NCI-H187 treated with DMSO at 0.1 percent for 48 hours (cell line): Measurements from ENCODE around the gene MTRF1.
"Not testable (repeated sequence)": the region's sequence is repeated elsewhere in the genome, so short reads cannot be mapped to it uniquely, and the experiment has no call there.

Source experiments
- DNase-seq: peaks from one replicate; lab custom pipeline; 2025; lab: John Stamatoyannopoulos, UW

Gene MTRF1

DNA sequence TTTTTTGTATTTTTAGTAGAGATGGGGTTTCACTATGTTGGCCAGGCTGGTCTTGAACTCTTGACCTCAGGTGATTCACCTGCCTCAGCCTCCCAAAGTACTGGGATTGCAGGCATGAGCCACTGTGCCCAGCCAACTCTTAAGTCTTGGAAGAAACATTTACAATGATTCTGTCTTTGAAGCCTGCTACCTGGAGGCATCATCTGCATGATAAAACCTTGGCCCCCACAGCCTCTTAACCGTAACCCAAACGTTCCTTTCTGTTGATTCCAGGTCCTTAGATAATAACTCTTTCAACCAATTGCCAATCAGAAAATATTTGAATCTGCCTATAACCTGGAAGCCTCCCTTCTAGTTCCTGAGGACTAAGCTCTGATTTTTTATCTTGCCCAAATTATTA is 15.8 kb upstream of the MTRF1 start:
- not testable (repeated sequence) for DNase-seq

- no peak for DNase-seq
Observed at GRCh38 chr13:41276824-41277223, 13.4 kb upstream of the MTRF1 start.

DNA sequence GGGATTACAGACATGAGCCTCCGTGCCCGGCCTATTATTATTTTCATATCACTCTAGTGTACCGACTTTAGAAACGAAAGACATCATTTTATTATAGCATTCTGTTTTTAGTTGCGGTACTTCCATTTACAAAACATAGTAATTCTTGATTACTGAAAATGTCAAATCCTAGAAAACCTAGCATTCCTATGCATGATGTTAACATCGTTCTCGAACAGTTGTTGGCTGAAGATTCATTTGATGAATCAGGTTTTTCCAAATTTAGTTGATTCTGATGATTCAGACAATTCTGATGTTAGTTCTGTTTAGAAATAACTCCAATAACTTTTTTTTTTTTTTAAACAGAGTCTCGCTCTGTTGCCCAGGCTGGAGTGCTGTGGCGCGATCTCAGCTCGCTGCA is 11.5 kb upstream of the MTRF1 start:
- DNase-seq = no peak

- no peak for DNase-seq
Observed at GRCh38 chr13:41273831-41274441, 10.6 kb upstream of the MTRF1 start.

- DNase-seq = no peak
Observed at GRCh38 chr13:41271456-41272285, 8.3 kb upstream of the MTRF1 start.

DNA sequence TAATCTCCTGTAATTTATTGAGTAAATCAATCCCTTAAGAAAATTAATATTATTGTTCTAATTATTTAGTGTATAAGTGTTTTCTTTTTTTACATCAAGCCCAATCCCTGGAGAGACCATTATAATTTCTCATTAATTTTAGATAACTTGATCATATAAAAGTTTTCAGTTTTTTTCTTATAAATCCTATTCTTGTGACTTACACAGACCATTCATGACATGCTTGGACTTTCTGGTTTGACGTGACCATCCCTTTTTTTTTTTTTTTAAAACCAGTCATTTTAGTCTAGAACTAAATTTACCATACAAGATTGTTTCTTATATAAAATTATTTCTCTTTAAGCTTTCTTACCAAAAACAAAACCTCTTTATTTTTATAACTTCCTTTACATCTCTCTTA is 5.4 kb upstream of the MTRF1 start:
- DNase-seq = no peak

- no peak for DNase-seq
Observed at GRCh38 chr13:41267106-41267505, 3.7 kb upstream of the MTRF1 start.

DNA sequence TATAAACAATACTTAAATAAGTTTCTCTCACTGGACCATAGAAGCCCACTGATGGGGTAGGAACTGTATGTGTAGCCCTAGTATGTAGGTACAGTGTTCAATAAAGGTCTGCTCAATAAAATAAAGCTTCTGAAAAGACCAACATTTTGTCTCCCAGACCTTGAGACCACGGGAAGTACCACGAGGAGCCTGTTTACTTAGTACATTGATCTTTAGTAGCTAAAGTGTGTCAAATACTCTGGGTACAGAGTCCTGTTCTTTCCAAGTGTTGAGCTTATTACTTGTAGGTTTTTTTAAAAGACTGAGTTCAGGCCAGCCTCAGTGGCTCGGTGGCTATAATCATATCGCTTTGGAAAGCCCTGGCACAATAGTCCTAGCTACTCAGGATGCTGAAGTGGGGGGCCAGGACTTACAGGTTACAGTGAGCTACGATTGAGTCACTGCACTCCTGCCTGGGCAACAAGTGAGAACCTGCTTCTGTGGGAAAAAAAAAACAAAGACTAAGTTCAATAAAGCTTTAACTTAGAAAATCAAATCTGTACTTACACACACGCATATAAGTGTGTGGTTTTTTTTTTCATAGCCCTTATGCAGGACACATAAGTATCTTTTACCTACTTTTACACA is 3.4 kb downstream of the MTRF1 start:
- DNase-seq = no peak

DNA sequence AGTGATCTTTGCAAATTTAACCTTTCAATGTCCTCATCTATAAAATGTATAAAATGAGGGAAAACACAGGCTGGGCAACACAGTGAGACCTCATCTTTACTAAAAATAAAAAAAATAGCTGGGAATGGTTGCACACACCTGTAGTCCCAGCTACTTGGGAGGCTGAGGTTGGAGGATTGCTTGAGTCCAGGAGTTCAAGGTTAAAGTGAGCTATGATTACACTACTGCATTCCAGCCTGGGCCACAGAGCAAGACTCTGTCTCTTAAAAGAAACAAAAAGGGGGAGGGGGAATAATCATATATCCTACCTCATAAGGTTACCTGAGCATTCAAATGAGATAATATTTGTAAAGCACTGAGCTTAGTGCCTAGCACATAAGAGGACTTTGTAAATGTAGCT is 5.8 kb downstream of the MTRF1 start:
- no peak for DNase-seq

DNA sequence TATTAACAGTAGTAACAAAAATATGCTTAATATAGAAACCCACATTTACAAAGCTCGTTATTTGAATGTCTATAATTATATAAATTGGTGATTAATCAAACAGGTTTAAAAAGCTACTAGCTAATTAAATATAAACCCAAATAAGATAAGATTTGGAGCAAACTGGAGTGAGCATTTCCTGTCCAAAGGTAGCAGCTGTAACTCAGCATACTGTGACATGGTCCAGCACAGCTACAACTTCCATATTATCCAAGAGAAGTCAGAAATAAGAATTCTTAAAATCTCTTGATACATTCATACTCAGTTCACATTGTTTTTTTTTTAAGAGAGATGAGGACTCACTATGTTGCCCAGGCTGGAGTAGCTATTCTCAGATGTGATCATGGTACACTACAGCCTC is 8.5 kb downstream of the MTRF1 start:
- no peak for DNase-seq

DNA sequence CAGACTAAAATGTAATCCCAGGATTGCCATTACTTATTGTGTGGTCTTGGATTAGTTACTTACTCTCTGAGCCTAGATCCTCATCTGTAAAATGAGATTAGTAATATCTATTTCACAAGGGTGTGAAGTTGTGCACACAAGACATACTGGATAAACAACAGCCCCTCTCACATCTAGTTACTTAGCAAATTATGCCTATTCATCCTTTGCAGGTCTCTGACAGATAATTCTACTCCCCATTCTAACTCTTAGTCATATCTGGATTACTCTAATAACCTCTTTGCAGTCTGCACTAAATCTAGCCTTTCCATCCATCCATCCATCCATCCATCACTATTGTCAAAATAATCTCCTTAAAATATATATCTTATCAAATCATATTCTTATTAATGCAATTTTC is 12.4 kb downstream of the MTRF1 start:
- no peak for DNase-seq

GRCh38 chr13:41246969-41247680 is 16.3 kb downstream of the MTRF1 start:
- no peak for DNase-seq

DNA sequence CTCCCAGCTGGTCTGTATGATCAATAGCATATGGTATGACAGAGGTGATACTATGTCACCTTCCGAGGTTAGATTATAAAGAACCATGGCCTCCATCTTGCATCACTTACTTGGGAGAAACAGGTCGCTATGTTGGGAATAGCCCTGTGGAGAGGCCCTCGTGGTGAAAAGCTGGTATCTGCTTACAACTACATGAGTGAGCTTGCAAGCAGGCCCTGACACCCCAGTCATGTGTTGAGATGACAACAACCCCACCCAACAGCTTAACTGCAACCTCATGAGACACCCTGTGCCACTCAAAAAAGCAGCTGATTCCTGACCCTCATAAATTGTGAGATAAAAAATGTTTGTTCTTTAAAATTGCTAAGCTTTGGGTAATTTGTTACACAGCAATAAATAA is 18.8 kb downstream of the MTRF1 start:
- no peak for DNase-seq

GRCh38 chr13:41241626-41242025 is 21.8 kb downstream of the MTRF1 start:
- no peak for DNase-seq

GRCh38 chr13:41236369-41236768 is 27.0 kb downstream of the MTRF1 start:
- DNase-seq = no peak

GRCh38 chr13:41232578-41233480 is 30.5 kb downstream of the MTRF1 start:
- no peak for DNase-seq

GRCh38 chr13:41231786-41232185 is 31.6 kb downstream of the MTRF1 start:
- no peak for DNase-seq

- DNase-seq = no peak
Observed at GRCh38 chr13:41231025-41231677, 32.2 kb downstream of the MTRF1 start.

- DNase-seq = no peak
Observed at GRCh38 chr13:41229356-41229755, 34.0 kb downstream of the MTRF1 start.

DNA sequence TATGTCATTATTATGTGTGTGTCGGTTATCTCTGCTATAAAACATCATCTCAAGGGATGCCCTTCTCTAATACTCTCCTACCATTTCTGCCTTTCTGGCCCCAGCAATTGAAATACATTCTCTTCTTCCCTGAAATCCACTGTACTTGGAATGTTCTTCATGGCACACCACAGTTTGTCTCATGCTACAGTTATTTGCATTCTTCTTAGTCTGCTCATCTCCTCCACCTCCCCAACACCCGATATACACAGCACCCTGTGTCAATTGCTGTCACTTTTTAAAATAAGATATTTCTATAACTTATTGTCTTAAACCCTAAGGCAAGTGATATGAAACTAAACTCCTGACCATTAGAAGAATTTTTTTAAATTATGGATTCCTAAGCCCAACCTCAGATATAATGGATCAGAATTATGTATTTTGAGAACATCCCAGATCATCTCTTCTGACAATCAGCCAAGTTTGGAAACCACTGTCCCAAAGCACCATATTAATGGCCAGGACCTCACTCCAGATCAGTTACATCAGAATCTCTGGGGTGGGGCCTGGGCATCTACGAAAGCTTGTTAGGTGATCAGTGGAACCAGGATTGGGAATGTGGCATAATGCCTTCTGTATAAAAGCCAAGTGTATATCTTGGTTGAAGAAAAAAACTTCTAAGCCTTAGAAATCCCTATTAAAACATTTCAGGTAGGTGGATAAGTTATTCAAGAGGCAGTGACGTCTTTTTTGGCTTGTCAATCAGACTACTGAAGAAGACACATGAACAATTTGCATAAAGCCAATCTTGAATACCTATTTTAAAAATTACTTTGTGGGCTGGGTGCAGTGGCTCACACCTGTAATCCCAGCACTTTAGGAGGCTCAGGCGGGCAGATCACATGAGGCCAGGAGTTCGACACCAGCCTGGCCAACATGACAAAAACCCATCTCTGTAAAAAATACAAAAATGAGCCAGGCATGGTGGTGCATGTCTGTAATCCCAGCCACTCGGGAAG is 39.0 kb downstream of the MTRF1 start:
- no peak for DNase-seq
